GM12878 (cell line): Measurements from ENCODE around the gene SPR. TPM values are rescaled to one million over a fixed set of nuclear protein-coding genes. Genes with fewer than 3 reads are reported as not detected.

Experiments
- ATAC-seq: fragments of 200-7000 bp; cut with Tn5 transposase; 3 replicates; pipeline ENCODE4 v1.9.1; 2020; ENCODE audit warnings: mild to moderate bottlenecking, moderate library complexity
- BruUV-seq: library from RNA; stranded (reverse); fragments of 400-500 nt; replicated peaks from 2 replicates; lab custom pipeline; 2021; lab: Mats Ljungman, UMichigan
- CTCF ChIA-PET: fragments of 300-600 bp; sonication (Branson Sonifier 250); formaldehyde crosslinking; extraction: SDS; loops from one replicate; lab custom pipeline; 2021; ENCODE audit warnings: inconsistent platforms; lab: Yijun Ruan, JAX
- POLR2A ChIA-PET: fragments of 350-600 bp; formaldehyde crosslinking; extraction: SDS; loops from one replicate; lab custom pipeline; 2021; ENCODE audit warnings: inconsistent platforms; lab: Charles Lee
- RAD21 ChIA-PET: fragments of 300-600 bp; sonication (Branson Sonifier 250); formaldehyde crosslinking; loops from one replicate; lab custom pipeline; 2023; ENCODE audit warnings: antibody characterized with exemption; ENCODE audit not compliant: unreplicated experiment; lab: Charles Lee
- SMC1A ChIA-PET: fragments of 300-600 bp; sonication (Branson Sonifier 250); formaldehyde crosslinking; loops from one replicate; lab custom pipeline; 2023; ENCODE audit not compliant: unreplicated experiment, uncharacterized antibody; lab: Charles Lee
- DNase-seq: peaks from one replicate; pipeline ENCODE4 v3.0.0-alpha.2; 2011; ENCODE audit warnings: low read depth, low spot score
- FAIRE-seq: peaks from 3 replicates; lab custom pipeline; 2011; peaks lifted over from hg19 to GRCh38; lab: Jason Lieb, UNC
- H2AFZ ChIP-seq: 2 replicates; pipeline ENCODE4 v1.6.0; 2011; ENCODE audit warnings: low read depth, low read length, control low read depth; ENCODE audit not compliant: control insufficient read depth
- H3K27ac ChIP-seq: 2 replicates; pipeline ENCODE4 v1.5.1; 2011; ENCODE audit warnings: control low read depth; ENCODE audit not compliant: control insufficient read depth, insufficient read depth
- H3K27me3 ChIP-seq, 2 experiments: replicated peaks in 1 of 2; 2 replicates each; pipeline versions ENCODE4 v1.6.0 to v1.6.1; 2011; ENCODE audit warnings: low read length in 1 of 2; ENCODE audit not compliant: control insufficient read depth in 2 of 2, insufficient read depth in 2 of 2
- H3K36me3 ChIP-seq, 2 experiments: 2 replicates each; pipeline ENCODE4 v1.5.1; 2011; ENCODE audit warnings: low read length in 1 of 2; ENCODE audit not compliant: control insufficient read depth in 2 of 2, insufficient read depth in 2 of 2
- H3K4me1 ChIP-seq: 2 replicates; pipeline ENCODE4 v1.6.1; 2011; ENCODE audit warnings: mild to moderate bottlenecking, low read length, moderate library complexity, mixed read lengths; ENCODE audit not compliant: control insufficient read depth, insufficient read depth
- H3K4me2 ChIP-seq: 2 replicates; pipeline ENCODE4 v1.6.0; 2011; ENCODE audit warnings: control low read depth; ENCODE audit not compliant: control insufficient read depth, insufficient read depth
- H3K4me3 ChIP-seq: fragments of 200-600 bp; sonication (generic); 2 replicates; pipeline ENCODE4 v1.5.1; 2016
- H3K79me2 ChIP-seq: 2 replicates; pipeline ENCODE4 v1.6.0; 2011; ENCODE audit warnings: low read length; ENCODE audit not compliant: control insufficient read depth, insufficient read depth
- H3K9ac ChIP-seq: 2 replicates; pipeline ENCODE4 v1.8.0; 2011; ENCODE audit warnings: low read length, control low read depth, mixed read lengths; ENCODE audit not compliant: control insufficient read depth, insufficient read depth
- H3K9me3 ChIP-seq: replicated peaks from 3 replicates; pipeline ENCODE4 v1.5.1; 2011; ENCODE audit warnings: mild to moderate bottlenecking, low read length; ENCODE audit not compliant: control insufficient read depth, insufficient read depth
- H4K20me1 ChIP-seq: 2 replicates; pipeline ENCODE4 v1.6.0; 2011; ENCODE audit not compliant: control insufficient read depth, insufficient read depth
- ATF7 ChIP-seq: fragments of 450-650 bp; IDR thresholded peaks from 2 replicates; pipeline ENCODE4 v1.6.1; 2016; ENCODE audit warnings: low read depth, mild to moderate bottlenecking
- BHLHE40 ChIP-seq, 2 experiments: fragments of 450-650 bp in 1 of 2; IDR thresholded peaks; 2 replicates each; pipeline ENCODE4 v1.6.1; 2011 to 2017; ENCODE audit warnings: low read depth in 2 of 2, borderline replicate concordance in 1 of 2, improper control_type of control experiment in 1 of 2, low read length in 1 of 2, mild to moderate bottlenecking in 1 of 2
- BRCA1 ChIP-seq: IDR thresholded peaks from 2 replicates; pipeline ENCODE4 v1.6.1; 2011; ENCODE audit warnings: low read depth, low read length, improper control_type of control experiment
- EP300 ChIP-seq, 2 experiments: fragments of 150-350 bp in 1 of 2; IDR thresholded peaks; 2 replicates each; pipeline ENCODE4 v1.6.1; 2011 to 2012; ENCODE audit warnings: low read depth in 2 of 2, low read length in 2 of 2, borderline replicate concordance in 1 of 2, improper control_type of control experiment in 1 of 2, inconsistent platforms in 1 of 2; ENCODE audit not compliant: control insufficient read depth in 1 of 2
- PAX5 ChIP-seq: IDR thresholded peaks from 2 replicates; pipeline ENCODE4 v1.6.1; 2011; ENCODE audit warnings: low read depth, low read length, borderline replicate concordance
- SMAD1 ChIP-seq: fragments of 450-650 bp; IDR thresholded peaks from 2 replicates; pipeline ENCODE4 v1.6.1; 2018; ENCODE audit warnings: mild to moderate bottlenecking, low read depth; ENCODE audit not compliant: partially characterized antibody
- SRF ChIP-seq, 2 experiments: IDR thresholded peaks; 2 replicates each; pipeline ENCODE4 v1.6.1; 2011; ENCODE audit warnings: low read depth in 2 of 2, low read length in 2 of 2, mild to moderate bottlenecking in 1 of 2, moderate library complexity in 1 of 2
- SUPT20H ChIP-seq: IDR thresholded peaks from 2 replicates; pipeline ENCODE4 v1.6.1; 2011; ENCODE audit warnings: low read depth, mild to moderate bottlenecking, low read length, moderate library complexity, borderline replicate concordance; ENCODE audit not compliant: control insufficient read depth
- TBL1XR1 ChIP-seq: IDR thresholded peaks from 2 replicates; pipeline ENCODE4 v1.6.1; 2012; ENCODE audit warnings: low read depth, low read length, improper control_type of control experiment
- TCF12 ChIP-seq: IDR thresholded peaks from 2 replicates; pipeline ENCODE4 v1.6.1; 2011; ENCODE audit warnings: low read depth, mild to moderate bottlenecking, low read length
- TCF3 ChIP-seq: IDR thresholded peaks from 2 replicates; pipeline ENCODE4 v1.6.1; 2012; ENCODE audit warnings: low read depth, mild to moderate bottlenecking, low read length, borderline replicate concordance; ENCODE audit not compliant: insufficient read depth
- WGBS: methylation state at CpG from one replicate; pipeline ENCODE4 v1.1.6; 2016; ENCODE audit warnings: low lambda C conversion rate; ENCODE audit not compliant: insufficient replicate concordance, insufficient coverage; ENCODE audit errors: missing lambda C conversion rate; 5-methylcytosine and 5-hydroxymethylcytosine counted together
- in situ Hi-C: fragments of 300-500 bp; cut with MboI; formaldehyde crosslinking; loops from 9 replicates; pipeline ENCODE4 v1.14.3; 2018; ENCODE audit warnings: mixed read lengths
- intact Hi-C: fragments of 100-400 bp; cut with micrococcal nuclease; formaldehyde crosslinking; loops from one replicate; pipeline ENCODE4 v1.14.2; 2022; ENCODE audit not compliant: unreplicated experiment
- polyA plus RNA-seq, 11 experiments: library from polyadenylated mRNA; depleted of rRNA in 4 of 11; unstranded in 6 of 11; stranded (reverse) in 5 of 11; fragments of >200 nt; fragmentation: Nextera tagmentation in 4 of 11; fragmentation: Illumina TruSeq in 1 of 11; extraction: Ambion mirVana in 4 of 11; extraction: Trizol in 1 of 11; gene quantifications; 1 replicate in 1 of 11; 2 replicates in 10 of 11; pipeline versions ENCODE4 v1.2.1 to v1.2.3, GENCODE V29; 2011 to 2016; ENCODE audit warnings: inconsistent platforms in 2 of 11, missing spikeins in 2 of 11, low read depth in 1 of 11
- total RNA-seq, 4 experiments: library from RNA; depleted of rRNA in 3 of 4; stranded (reverse); fragments of >200 nt in 3 of 4; fragmentation: Illumina TruSeq in 1 of 4; extraction: Trizol in 1 of 4; gene quantifications; 2 replicates each; pipeline versions ENCODE4 v1.2.1 to v1.2.3, GENCODE V29; 2013 to 2021
- TF ChIP-seq, protein P1 (sequence below): fragments of 450-650 bp; IDR thresholded peaks from 2 replicates; pipeline ENCODE4 v1.6.1; 2018; ENCODE audit warnings: borderline replicate concordance, mild to moderate bottlenecking; ENCODE audit not compliant: partially characterized antibody
- TF ChIP-seq, protein P2 (sequence below): fragments of 450-650 bp; IDR thresholded peaks from 2 replicates; pipeline ENCODE4 v1.6.1; 2016; ENCODE audit warnings: mild to moderate bottlenecking, moderate library complexity, borderline replicate concordance
- TF ChIP-seq, protein P3 (sequence below): fragments of 450-650 bp; IDR thresholded peaks from 2 replicates; pipeline ENCODE4 v1.6.1; 2017; ENCODE audit warnings: mild to moderate bottlenecking

Gene SPR
- total and polyA plus RNA-seq, 10 of the 15 experiments (the other 5 are each of a cell fraction or from before 2014, with no cell fraction given): 0.68 to 7.8 (median 2.5) TPM

DNA sequence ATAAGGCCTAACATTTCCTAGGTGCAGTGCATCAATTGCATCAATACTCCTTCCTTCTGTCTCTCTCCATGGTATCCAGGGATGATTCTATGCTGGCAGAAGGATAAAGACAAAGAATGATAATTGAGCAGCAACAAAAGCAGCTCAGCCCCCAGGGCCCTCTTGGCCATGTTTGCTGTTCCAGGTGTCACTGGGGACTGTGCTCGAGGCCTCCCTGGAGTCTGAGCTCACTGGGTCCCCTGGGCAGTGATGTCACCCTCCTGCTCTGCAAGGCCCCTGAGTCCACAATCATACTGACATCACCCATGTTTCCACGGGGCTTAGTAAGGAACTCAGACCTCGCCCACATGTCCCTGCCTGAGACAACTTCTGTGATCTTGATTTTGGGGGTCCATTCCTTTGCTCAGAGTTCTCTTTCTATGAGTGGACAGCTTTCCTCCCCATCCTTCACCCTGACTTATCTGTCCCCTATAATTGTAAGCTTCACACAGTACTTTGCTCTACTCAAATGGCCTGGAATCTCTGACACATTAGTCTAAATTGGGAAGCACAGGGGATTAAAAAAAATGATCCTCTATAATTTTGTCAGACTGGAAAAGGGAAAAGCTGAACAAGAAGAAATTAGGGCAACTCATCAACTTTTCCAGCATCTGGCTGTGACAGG is 45.6 kb upstream of the SPR start:
- 0 out of 3 replicates have a peak, but pooled peaks have one; percentile 40 for ATAC-seq
- WGBS: 0% methylated on average over 3 of the region's 3 CpGs
- BruUV-seq: no TSS peak
- FAIRE-seq: no peak
- DNase-seq: no peak
- ChIA-PET CTCF (interaction anchor here (0.9 to 1.5 kb wide), 4 partner anchors 9 to 38 kb away, joined by 3 to 5 read pairs (median 4); no protein-coding TSS in a partner anchor), POLR2A (no interaction called here), RAD21 (no interaction called here), SMC1A (interaction anchor here (0.6 kb wide), 1 partner anchor 165 kb away, joined by 4 read pairs; no protein-coding TSS in a partner anchor)
- H3K4me3 ChIP-seq: no peak overlapping the region
- H3K36me3 ChIP-seq: no peaks in the 10 kb centered on the region
- no peak overlapping the region for H3K27ac ChIP-seq
- H2AFZ ChIP-seq: no peak overlapping the region
- intact Hi-C loops: no loop called here
- peaks cover 6% of the 10 kb centered on the region; the same call in 1 of the 2 replicates for H3K4me1 ChIP-seq
- no peaks in the 10 kb centered on the region for H3K79me2 ChIP-seq
- H3K27me3 ChIP-seq: no peaks in the 10 kb centered on the region; a peak in 1 of 4 replicates
- no peak overlapping the region for H3K9ac ChIP-seq
- H3K9me3 ChIP-seq: no peaks in the 10 kb centered on the region
- H4K20me1 ChIP-seq: no peaks in the 10 kb centered on the region
- in situ Hi-C loops: no loop called here
- H3K4me2 ChIP-seq: no peak overlapping the region
- TF ChIP-seq, protein P1, sequence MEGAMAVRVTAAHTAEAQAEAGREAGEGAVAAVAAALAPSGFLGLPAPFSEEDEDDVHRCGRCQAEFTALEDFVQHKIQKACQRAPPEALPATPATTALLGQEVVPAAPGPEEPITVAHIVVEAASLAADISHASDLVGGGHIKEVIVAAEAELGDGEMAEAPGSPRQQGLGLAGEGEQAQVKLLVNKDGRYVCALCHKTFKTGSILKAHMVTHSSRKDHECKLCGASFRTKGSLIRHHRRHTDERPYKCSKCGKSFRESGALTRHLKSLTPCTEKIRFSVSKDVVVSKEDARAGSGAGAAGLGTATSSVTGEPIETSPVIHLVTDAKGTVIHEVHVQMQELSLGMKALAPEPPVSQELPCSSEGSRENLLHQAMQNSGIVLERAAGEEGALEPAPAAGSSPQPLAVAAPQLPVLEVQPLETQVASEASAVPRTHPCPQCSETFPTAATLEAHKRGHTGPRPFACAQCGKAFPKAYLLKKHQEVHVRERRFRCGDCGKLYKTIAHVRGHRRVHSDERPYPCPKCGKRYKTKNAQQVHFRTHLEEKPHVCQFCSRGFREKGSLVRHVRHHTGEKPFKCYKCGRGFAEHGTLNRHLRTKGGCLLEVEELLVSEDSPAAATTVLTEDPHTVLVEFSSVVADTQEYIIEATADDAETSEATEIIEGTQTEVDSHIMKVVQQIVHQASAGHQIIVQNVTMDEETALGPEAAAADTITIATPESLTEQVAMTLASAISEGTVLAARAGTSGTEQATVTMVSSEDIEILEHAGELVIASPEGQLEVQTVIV: no peak
- TF ChIP-seq, protein P2, sequence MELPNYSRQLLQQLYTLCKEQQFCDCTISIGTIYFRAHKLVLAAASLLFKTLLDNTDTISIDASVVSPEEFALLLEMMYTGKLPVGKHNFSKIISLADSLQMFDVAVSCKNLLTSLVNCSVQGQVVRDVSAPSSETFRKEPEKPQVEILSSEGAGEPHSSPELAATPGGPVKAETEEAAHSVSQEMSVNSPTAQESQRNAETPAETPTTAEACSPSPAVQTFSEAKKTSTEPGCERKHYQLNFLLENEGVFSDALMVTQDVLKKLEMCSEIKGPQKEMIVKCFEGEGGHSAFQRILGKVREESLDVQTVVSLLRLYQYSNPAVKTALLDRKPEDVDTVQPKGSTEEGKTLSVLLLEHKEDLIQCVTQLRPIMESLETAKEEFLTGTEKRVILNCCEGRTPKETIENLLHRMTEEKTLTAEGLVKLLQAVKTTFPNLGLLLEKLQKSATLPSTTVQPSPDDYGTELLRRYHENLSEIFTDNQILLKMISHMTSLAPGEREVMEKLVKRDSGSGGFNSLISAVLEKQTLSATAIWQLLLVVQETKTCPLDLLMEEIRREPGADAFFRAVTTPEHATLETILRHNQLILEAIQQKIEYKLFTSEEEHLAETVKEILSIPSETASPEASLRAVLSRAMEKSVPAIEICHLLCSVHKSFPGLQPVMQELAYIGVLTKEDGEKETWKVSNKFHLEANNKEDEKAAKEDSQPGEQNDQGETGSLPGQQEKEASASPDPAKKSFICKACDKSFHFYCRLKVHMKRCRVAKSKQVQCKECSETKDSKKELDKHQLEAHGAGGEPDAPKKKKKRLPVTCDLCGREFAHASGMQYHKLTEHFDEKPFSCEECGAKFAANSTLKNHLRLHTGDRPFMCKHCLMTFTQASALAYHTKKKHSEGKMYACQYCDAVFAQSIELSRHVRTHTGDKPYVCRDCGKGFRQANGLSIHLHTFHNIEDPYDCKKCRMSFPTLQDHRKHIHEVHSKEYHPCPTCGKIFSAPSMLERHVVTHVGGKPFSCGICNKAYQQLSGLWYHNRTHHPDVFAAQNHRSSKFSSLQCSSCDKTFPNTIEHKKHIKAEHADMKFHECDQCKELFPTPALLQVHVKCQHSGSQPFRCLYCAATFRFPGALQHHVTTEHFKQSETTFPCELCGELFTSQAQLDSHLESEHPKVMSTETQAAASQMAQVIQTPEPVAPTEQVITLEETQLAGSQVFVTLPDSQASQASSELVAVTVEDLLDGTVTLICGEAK: no peak
- no peak for TF ChIP-seq BRCA1
- no peak for TF ChIP-seq SMAD1
- TF ChIP-seq TCF3: no peak
- no peak for TF ChIP-seq SRF (IDR thresholded peaks at IDR 0.05; ENCODE audit: low read depth in 2 of 2, low read length in 2 of 2)
- no peak for TF ChIP-seq TBL1XR1
- no peak for TF ChIP-seq BHLHE40 (IDR thresholded peaks at IDR 0.05; ENCODE audit: borderline replicate concordance in 1 of 2, low read depth in 2 of 2, low read length in 1 of 2)
- no peak for TF ChIP-seq EP300 (IDR thresholded peaks at IDR 0.05; ENCODE audit: borderline replicate concordance in 1 of 2, control insufficient read depth in 1 of 2, low read depth in 2 of 2, low read length in 2 of 2)
- TF ChIP-seq SUPT20H: no peak
- no peak for TF ChIP-seq ATF7
- TF ChIP-seq PAX5: no peak
- TF ChIP-seq, protein P3, sequence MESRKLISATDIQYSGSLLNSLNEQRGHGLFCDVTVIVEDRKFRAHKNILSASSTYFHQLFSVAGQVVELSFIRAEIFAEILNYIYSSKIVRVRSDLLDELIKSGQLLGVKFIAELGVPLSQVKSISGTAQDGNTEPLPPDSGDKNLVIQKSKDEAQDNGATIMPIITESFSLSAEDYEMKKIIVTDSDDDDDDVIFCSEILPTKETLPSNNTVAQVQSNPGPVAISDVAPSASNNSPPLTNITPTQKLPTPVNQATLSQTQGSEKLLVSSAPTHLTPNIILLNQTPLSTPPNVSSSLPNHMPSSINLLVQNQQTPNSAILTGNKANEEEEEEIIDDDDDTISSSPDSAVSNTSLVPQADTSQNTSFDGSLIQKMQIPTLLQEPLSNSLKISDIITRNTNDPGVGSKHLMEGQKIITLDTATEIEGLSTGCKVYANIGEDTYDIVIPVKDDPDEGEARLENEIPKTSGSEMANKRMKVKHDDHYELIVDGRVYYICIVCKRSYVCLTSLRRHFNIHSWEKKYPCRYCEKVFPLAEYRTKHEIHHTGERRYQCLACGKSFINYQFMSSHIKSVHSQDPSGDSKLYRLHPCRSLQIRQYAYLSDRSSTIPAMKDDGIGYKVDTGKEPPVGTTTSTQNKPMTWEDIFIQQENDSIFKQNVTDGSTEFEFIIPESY: no peak
- no peak for TF ChIP-seq TCF12
